K562 (cell line): ENCODE results near the gene SLC44A5. TPM values are rescaled to one million over a fixed set of nuclear protein-coding genes. Genes with fewer than 3 reads are reported as not detected.

Experiments
- ARHGAP35 ChIP-seq: fragments of 450-650 bp; IDR thresholded peaks from 2 replicates; pipeline ENCODE4 v1.6.1; 2018; ENCODE audit not compliant: partially characterized antibody
- CBX5 ChIP-seq: IDR thresholded peaks from 2 replicates; pipeline ENCODE4 v1.6.1; 2014; ENCODE audit warnings: low read depth, borderline replicate concordance
- CSDE1 ChIP-seq, 2 experiments: fragments of 450-650 bp; IDR thresholded peaks; 2 replicates each; pipeline ENCODE4 v1.6.1; 2016; ENCODE audit warnings: mild to moderate bottlenecking in 1 of 2
- DPF2 ChIP-seq: fragments of 450-650 bp; IDR thresholded peaks from 2 replicates; pipeline ENCODE4 v1.6.1; 2016
- E2F3 ChIP-seq: fragments of 250-450 bp; sonication (Bioruptor Pico); IDR thresholded peaks from 2 replicates; pipeline ENCODE4 v1.4.0; 2020; ENCODE audit warnings: mild to moderate bottlenecking
- ETS2 ChIP-seq: IDR thresholded peaks from 2 replicates; pipeline ENCODE4 v1.6.1; 2016; ENCODE audit warnings: borderline replicate concordance, missing genetic modification characterization, mild to moderate bottlenecking, moderate library complexity, missing compliant biosample characterization; ENCODE audit not compliant: poor library complexity, severe bottlenecking
- ETV5 ChIP-seq: sonication (generic); formaldehyde crosslinking; IDR thresholded peaks from 2 replicates; pipeline ENCODE4 v1.4.0; 2020; ENCODE audit warnings: low read depth, mild to moderate bottlenecking, missing genetic modification reagents
- GATAD2A ChIP-seq: fragments of 450-650 bp; IDR thresholded peaks from 2 replicates; pipeline ENCODE4 v1.6.1; 2017
- HNRNPH1 ChIP-seq: fragments of 200-400 bp; formaldehyde crosslinking; optimal IDR thresholded peaks from 2 replicates; pipeline ENCODE3; 2017; ENCODE audit warnings: low read depth, mild to moderate bottlenecking, low read length, moderate library complexity
- MBD2 ChIP-seq: sonication (generic); IDR thresholded peaks from 2 replicates; pipeline ENCODE4 v1.6.1; 2016; ENCODE audit warnings: low read depth, borderline replicate concordance
- MIER1 ChIP-seq: fragments of 450-650 bp; IDR thresholded peaks from 2 replicates; pipeline ENCODE4 v1.6.1; 2016; ENCODE audit warnings: antibody characterized with exemption, mild to moderate bottlenecking, low read depth
- NELFE ChIP-seq: IDR thresholded peaks from 2 replicates; pipeline ENCODE4 v1.6.1; 2011; ENCODE audit warnings: mild to moderate bottlenecking; ENCODE audit not compliant: insufficient read depth, insufficient read length
- RAD51 ChIP-seq: fragments of 450-650 bp; IDR thresholded peaks from 2 replicates; pipeline ENCODE4 v1.7.1; 2016; ENCODE audit warnings: low read depth, mild to moderate bottlenecking, borderline replicate concordance
- SRSF3 ChIP-seq: fragments of 200-400 bp; formaldehyde crosslinking; IDR thresholded peaks from 2 replicates; pipeline ENCODE4 v1.6.1; 2016; ENCODE audit warnings: mild to moderate bottlenecking, low read length, moderate library complexity; ENCODE audit not compliant: insufficient read depth
- TAF15 ChIP-seq: fragments of 200-400 bp; formaldehyde crosslinking; IDR thresholded peaks from 2 replicates; pipeline ENCODE4 v1.6.1; 2017; ENCODE audit warnings: mild to moderate bottlenecking, low read depth, low read length, moderate library complexity
- ZC3H8 ChIP-seq: fragments of 450-650 bp; IDR thresholded peaks from 2 replicates; pipeline ENCODE4 v1.6.1; 2017
- ZKSCAN3 ChIP-seq: fragments of 250-450 bp; sonication (Bioruptor Pico); IDR thresholded peaks from 2 replicates; pipeline ENCODE4 v1.4.0; 2020
- ZNF398 ChIP-seq: fragments of 250-450 bp; sonication (Bioruptor Pico); IDR thresholded peaks from 2 replicates; pipeline ENCODE4 v1.8.0; 2021; ENCODE audit warnings: moderate library complexity, mild to moderate bottlenecking, inconsistent platforms
- polyA plus RNA-seq, 8 experiments: library from polyadenylated mRNA; depleted of rRNA in 4 of 8; stranded (reverse) in 5 of 8; unstranded in 3 of 8; fragments of >200 nt; fragmentation: Nextera tagmentation in 2 of 8; fragmentation: Illumina TruSeq in 1 of 8; extraction: Ambion mirVana in 2 of 8; extraction: Trizol in 1 of 8; gene quantifications; 2 replicates each; pipeline versions ENCODE4 v1.2.1 to v1.2.3, GENCODE V29; 2011 to 2014; ENCODE audit warnings: inconsistent platforms in 1 of 8, missing spikeins in 1 of 8
- total RNA-seq, 7 experiments: library from RNA; depleted of rRNA in 6 of 7; stranded (reverse); fragments of >200 nt in 6 of 7; fragmentation: Illumina TruSeq in 2 of 7; extraction: Trizol in 2 of 7; gene quantifications; 2 replicates each; pipeline versions ENCODE4 v1.2.1 to v1.2.3, GENCODE V29; 2011 to 2021; ENCODE audit warnings: low replicate concordance in 1 of 7
- TF ChIP-seq, protein P1 (sequence below): fragments of 250-450 bp; sonication (Bioruptor Pico); IDR thresholded peaks from 2 replicates; pipeline ENCODE4 v1.9.0; 2021; ENCODE audit warnings: mild to moderate bottlenecking, inconsistent platforms
- TF ChIP-seq, protein P2 (sequence below): fragments of 200-800 bp; sonication (Bioruptor generic); IDR thresholded peaks from 2 replicates; pipeline ENCODE4 v1.6.1; 2017; ENCODE audit warnings: missing genetic modification characterization, missing compliant biosample characterization

The SLC44A5 gene
- total and polyA plus RNA-seq, 9 of the 15 experiments (the other 6 are each of a cell fraction or from before 2014, with no cell fraction given), result 1.2 to 10.1 (median 3.2) TPM

DNA sequence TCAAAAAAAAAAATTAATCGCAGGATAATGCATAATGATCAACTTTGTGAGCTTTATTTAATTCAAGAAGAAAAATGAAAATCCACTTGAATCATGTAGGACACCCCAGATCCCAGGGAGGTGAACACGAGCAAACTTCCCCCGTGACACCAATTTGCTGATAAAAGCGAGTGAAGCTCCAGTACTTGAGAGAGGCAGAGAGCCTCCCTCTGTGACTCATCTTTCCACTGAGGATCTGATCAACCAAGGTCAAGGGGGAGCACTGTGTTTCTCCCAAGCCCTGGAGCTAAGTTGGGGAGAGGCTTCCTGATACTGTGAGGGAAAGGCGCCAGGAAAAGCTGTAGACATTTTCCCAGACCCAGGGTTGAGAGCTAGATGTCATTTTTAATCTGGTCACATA, 160.9 kb downstream of the SLC44A5 start (continued):
- TF ChIP-seq, protein P1, sequence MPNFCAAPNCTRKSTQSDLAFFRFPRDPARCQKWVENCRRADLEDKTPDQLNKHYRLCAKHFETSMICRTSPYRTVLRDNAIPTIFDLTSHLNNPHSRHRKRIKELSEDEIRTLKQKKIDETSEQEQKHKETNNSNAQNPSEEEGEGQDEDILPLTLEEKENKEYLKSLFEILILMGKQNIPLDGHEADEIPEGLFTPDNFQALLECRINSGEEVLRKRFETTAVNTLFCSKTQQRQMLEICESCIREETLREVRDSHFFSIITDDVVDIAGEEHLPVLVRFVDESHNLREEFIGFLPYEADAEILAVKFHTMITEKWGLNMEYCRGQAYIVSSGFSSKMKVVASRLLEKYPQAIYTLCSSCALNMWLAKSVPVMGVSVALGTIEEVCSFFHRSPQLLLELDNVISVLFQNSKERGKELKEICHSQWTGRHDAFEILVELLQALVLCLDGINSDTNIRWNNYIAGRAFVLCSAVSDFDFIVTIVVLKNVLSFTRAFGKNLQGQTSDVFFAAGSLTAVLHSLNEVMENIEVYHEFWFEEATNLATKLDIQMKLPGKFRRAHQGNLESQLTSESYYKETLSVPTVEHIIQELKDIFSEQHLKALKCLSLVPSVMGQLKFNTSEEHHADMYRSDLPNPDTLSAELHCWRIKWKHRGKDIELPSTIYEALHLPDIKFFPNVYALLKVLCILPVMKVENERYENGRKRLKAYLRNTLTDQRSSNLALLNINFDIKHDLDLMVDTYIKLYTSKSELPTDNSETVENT, result no peak
- TF ChIP-seq RAD51 (no peak), ETV5 (CRISPR knock-in tag) (no peak), ZKSCAN3 (CRISPR knock-in tag) (no peak), HNRNPH1 (no peak), MBD2 (no peak), SRSF3 (no peak), ETS2 (tag) (no peak), TAF15 (no peak), MIER1 (no peak), NELFE (no peak), E2F3 (CRISPR knock-in tag) (no peak), DPF2 (peak; percentile 29; the same call in 1 of the 2 replicates), ARHGAP35 (no peak), CBX5 (no peak), GATAD2A (0 out of 2 replicates have a peak, but pooled peaks have one; percentile 43), ZNF398 (CRISPR knock-in tag) (no peak), CSDE1 (IDR thresholded peaks at IDR 0.05) (no peak), ZC3H8 (no peak)
- TF ChIP-seq, protein P2, sequence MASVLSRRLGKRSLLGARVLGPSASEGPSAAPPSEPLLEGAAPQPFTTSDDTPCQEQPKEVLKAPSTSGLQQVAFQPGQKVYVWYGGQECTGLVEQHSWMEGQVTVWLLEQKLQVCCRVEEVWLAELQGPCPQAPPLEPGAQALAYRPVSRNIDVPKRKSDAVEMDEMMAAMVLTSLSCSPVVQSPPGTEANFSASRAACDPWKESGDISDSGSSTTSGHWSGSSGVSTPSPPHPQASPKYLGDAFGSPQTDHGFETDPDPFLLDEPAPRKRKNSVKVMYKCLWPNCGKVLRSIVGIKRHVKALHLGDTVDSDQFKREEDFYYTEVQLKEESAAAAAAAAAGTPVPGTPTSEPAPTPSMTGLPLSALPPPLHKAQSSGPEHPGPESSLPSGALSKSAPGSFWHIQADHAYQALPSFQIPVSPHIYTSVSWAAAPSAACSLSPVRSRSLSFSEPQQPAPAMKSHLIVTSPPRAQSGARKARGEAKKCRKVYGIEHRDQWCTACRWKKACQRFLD (CRISPR knock-in tag), result no peak
